Subcutaneous adipose tissue (tissue), 4 donors: Measurements from ENCODE around the gene ERF. TPM values are rescaled to one million over a fixed set of nuclear protein-coding genes. Genes with fewer than 3 reads are reported as not detected.

Source experiments
- CTCF ChIP-seq: fragments of 450-650 bp; IDR thresholded peaks from one replicate; pipeline ENCODE4 v1.5.1; 2016; ENCODE audit warnings: low read depth, mild to moderate bottlenecking, control low read depth, antibody characterized with exemption, moderate library complexity
- total RNA-seq, 4 donors: library from RNA; depleted of rRNA; stranded (reverse); fragments of >200 nt; gene quantifications; one replicate each; pipeline ENCODE4 v1.1.0, GENCODE V29; 2016

The ERF gene
- total RNA-seq, result 10 to 100 TPM in 3 of 4 donors, 1 to 10 TPM in 1; 9.9 to 19.4 (median 14.0) TPM

- no peak for TF ChIP-seq CTCF
These were observed at the start of gene ERF for GRCh38 chr19:42254850-42255765. ERF (minus strand) TSS chr19:42255128; CDS start chr19:42254999, 129 bp downstream.

- TF ChIP-seq CTCF, result no peak
These were observed 48.9 kb upstream of the ERF start for GRCh38 chr19:42303876-42304275.

- no peak for TF ChIP-seq CTCF
These were observed 48.2 kb upstream of the ERF start for GRCh38 chr19:42303101-42303464.

- TF ChIP-seq CTCF, result no peak
These were observed 46.8 kb upstream of the ERF start, which contains the start of gene PRR19 for GRCh38 chr19:42301646-42302203. PRR19 (plus strand) TSS chr19:42302132; CDS start chr19:42309585, 7,453 bp downstream.

- TF ChIP-seq CTCF, result no peak
These were observed 42.1 kb upstream of the ERF start for GRCh38 chr19:42297039-42297438.

- no peak for TF ChIP-seq CTCF
These were observed 41.0 kb upstream of the ERF start for GRCh38 chr19:42295831-42296525.

- TF ChIP-seq CTCF, result no peak
These were observed 40.4 kb upstream of the ERF start for GRCh38 chr19:42295342-42295741.
